ENCODE results near the gene XPNPEP3.
"Not testable (repeated sequence)": the region's sequence is repeated elsewhere in the genome, so short reads cannot be mapped to it uniquely, and the experiment has no call there.

XPNPEP3 gene

GRCh38 chr22:40911772-40912171 lies 54.8 kb downstream of the XPNPEP3 start:
- H3K4me2 ChIP-seq: no peak overlapping the region
- TF ChIP-seq CTCF (conservative IDR thresholded peaks at IDR 0.05; ENCODE audit: low read depth, low read length): no peak
- H3K27ac ChIP-seq: no peak overlapping the region
- H4K20me1 ChIP-seq (ENCODE audit: insufficient read depth): no peaks in the 10 kb centered on the region
- no peaks in the 10 kb centered on the region for H3K4me1 ChIP-seq (ENCODE audit: low read depth, poor library complexity, severe bottlenecking)
- H3K4me3 ChIP-seq (IDR thresholded peaks at IDR 0.05; ENCODE audit: insufficient read depth, low read depth, low read length): no peak overlapping the region
- H3K79me2 ChIP-seq (ENCODE audit: insufficient read depth, low read depth): no peaks in the 10 kb centered on the region
- no peak overlapping the region for H2AFZ ChIP-seq (ENCODE audit: low read depth)
- no peaks in the 10 kb centered on the region for H3K36me3 ChIP-seq (ENCODE audit: insufficient read depth)
- H3K27me3 ChIP-seq (ENCODE audit: insufficient read depth, low read depth): no peaks in the 10 kb centered on the region
- no peak overlapping the region for H3K9ac ChIP-seq

GRCh38 chr22:40912987-40913386 lies 56.0 kb downstream of the XPNPEP3 start:
- not testable (repeated sequence) for H3K4me2 ChIP-seq; H3K4me3 ChIP-seq (IDR thresholded peaks at IDR 0.05; ENCODE audit: insufficient read depth, low read depth, low read length); H3K4me1 ChIP-seq (ENCODE audit: low read depth, poor library complexity, severe bottlenecking); H3K36me3 ChIP-seq (ENCODE audit: insufficient read depth); H2AFZ ChIP-seq (ENCODE audit: low read depth); H3K79me2 ChIP-seq (ENCODE audit: insufficient read depth, low read depth); H3K9ac ChIP-seq; H3K27ac ChIP-seq; H3K27me3 ChIP-seq (ENCODE audit: insufficient read depth, low read depth); H4K20me1 ChIP-seq (ENCODE audit: insufficient read depth)

- H3K36me3 ChIP-seq (ENCODE audit: insufficient read depth): no peaks in the 10 kb centered on the region; the same call in 1 of the 2 replicates
- peaks cover 4% of the 10 kb centered on the region for H3K4me1 ChIP-seq (ENCODE audit: low read depth, poor library complexity, severe bottlenecking)
Measured at GRCh38 chr22:40919446-40919845, 62.5 kb downstream of the XPNPEP3 start.

GRCh38 chr22:40920526-40920925 lies 63.6 kb downstream of the XPNPEP3 start:
- Histone ChIP-seq H3K4me3 (IDR thresholded peaks at IDR 0.05; ENCODE audit: insufficient read depth, low read depth, low read length) (no peak overlapping the region), H3K27ac (no peak overlapping the region), H3K4me2 (no peak overlapping the region), H3K9ac (no peak overlapping the region), H3K79me2 (ENCODE audit: insufficient read depth, low read depth) (no peaks in the 10 kb centered on the region), H4K20me1 (ENCODE audit: insufficient read depth) (no peaks in the 10 kb centered on the region), H3K36me3 (ENCODE audit: insufficient read depth) (no peaks in the 10 kb centered on the region; the same call in 1 of the 2 replicates), H3K27me3 (ENCODE audit: insufficient read depth, low read depth) (no peaks in the 10 kb centered on the region), H3K4me1 (ENCODE audit: low read depth, poor library complexity, severe bottlenecking) (peaks cover 4% of the 10 kb centered on the region), H2AFZ (ENCODE audit: low read depth) (no peak overlapping the region)
- TF ChIP-seq CTCF (conservative IDR thresholded peaks at IDR 0.05; ENCODE audit: low read depth, low read length): no peak

More at GRCh38 chr22:40919446-40919845, 62.5 kb downstream of the XPNPEP3 start:
- Histone ChIP-seq H2AFZ (ENCODE audit: low read depth) (no peak overlapping the region), H4K20me1 (ENCODE audit: insufficient read depth) (no peaks in the 10 kb centered on the region), H3K79me2 (ENCODE audit: insufficient read depth, low read depth) (no peaks in the 10 kb centered on the region), H3K4me2 (no peak overlapping the region), H3K27ac (no peak overlapping the region), H3K4me3 (IDR thresholded peaks at IDR 0.05; ENCODE audit: insufficient read depth, low read depth, low read length) (no peak overlapping the region), H3K9ac (no peak overlapping the region), H3K27me3 (ENCODE audit: insufficient read depth, low read depth) (no peaks in the 10 kb centered on the region)
- no peak for TF ChIP-seq CTCF (conservative IDR thresholded peaks at IDR 0.05; ENCODE audit: low read depth, low read length)

GRCh38 chr22:40922484-40923303 lies 65.7 kb downstream of the XPNPEP3 start:
- Histone ChIP-seq H3K79me2 (ENCODE audit: insufficient read depth, low read depth) (no peaks in the 10 kb centered on the region), H3K4me2 (no peak overlapping the region), H3K27ac (no peak overlapping the region), H3K27me3 (ENCODE audit: insufficient read depth, low read depth) (no peaks in the 10 kb centered on the region), H3K9ac (no peak overlapping the region), H2AFZ (ENCODE audit: low read depth) (no peak overlapping the region), H4K20me1 (ENCODE audit: insufficient read depth) (no peaks in the 10 kb centered on the region), H3K36me3 (ENCODE audit: insufficient read depth) (no peaks in the 10 kb centered on the region; the same call in 1 of the 2 replicates), H3K4me3 (IDR thresholded peaks at IDR 0.05; ENCODE audit: insufficient read depth, low read depth, low read length) (no peak overlapping the region), H3K4me1 (ENCODE audit: low read depth, poor library complexity, severe bottlenecking) (peaks cover 4% of the 10 kb centered on the region)
- peak; percentile 72 for TF ChIP-seq CTCF (conservative IDR thresholded peaks at IDR 0.05; ENCODE audit: low read depth, low read length)

Data from KMS-11 (cell line).